ENCODE measurements around the gene C6orf89.
"Not testable (repeated sequence)": the region's sequence is repeated elsewhere in the genome, so short reads cannot be mapped to it uniquely, and the experiment has no call there.

The C6orf89 gene

DNA sequence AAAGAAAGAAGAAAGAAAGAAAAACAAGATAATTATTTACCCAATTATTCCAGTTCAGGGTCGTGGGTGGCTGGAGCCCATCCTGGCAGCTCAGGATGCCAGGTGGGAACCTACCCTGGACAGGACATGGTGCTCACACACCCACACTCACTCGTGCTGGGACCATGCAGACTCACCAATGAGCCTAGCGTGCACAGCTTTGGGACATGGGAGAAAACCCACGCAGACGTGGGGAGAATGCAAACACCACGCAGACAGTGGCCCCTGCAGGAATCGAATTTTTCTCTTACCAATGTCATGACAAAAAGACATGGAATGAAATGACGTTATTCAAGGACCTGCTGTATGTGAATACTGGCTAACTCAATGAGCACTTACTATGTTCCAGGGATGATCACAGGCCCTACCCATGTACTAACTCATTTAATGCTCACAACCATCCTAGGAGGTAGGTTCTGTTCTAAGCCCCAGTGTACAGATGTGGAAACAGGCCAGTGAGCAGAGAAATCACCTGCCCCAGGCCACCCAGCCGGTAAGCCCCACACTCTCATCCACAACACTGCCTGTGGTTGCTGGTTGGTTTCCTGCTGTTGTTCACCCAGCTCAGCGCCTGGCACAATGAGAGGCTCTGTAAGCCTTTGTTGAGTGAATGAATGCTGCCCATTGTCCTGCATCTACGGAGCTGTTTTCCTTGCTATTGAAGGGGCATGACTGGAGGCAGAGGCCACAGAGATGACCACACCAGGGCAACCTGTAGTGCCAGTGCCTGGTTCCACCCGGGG lies 62.0 kb downstream of the C6orf89 start:
- DNase-seq (ENCODE audit: low read depth), result no peak

DNA sequence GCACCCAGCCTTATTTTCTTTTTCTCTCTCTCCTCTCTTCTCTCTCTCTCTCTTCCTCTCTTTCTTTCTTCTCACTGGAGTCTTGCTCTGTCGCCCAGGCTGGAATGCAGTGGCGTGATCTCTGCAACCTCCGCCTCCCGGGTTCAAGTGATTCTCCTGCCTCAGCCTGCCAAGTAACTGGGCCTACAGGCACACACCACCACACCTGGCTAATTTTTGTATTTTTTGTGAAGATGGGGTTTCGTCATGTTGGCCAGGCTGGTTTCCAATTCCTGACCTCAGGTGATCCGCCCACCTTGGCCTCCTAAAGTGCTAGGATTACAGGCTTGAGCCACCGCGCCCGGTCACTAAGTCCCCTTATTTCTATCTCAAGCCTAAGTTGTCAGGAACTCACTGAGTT lies 63.3 kb downstream of the C6orf89 start:
- not testable (repeated sequence) for DNase-seq (ENCODE audit: low read depth)

DNA sequence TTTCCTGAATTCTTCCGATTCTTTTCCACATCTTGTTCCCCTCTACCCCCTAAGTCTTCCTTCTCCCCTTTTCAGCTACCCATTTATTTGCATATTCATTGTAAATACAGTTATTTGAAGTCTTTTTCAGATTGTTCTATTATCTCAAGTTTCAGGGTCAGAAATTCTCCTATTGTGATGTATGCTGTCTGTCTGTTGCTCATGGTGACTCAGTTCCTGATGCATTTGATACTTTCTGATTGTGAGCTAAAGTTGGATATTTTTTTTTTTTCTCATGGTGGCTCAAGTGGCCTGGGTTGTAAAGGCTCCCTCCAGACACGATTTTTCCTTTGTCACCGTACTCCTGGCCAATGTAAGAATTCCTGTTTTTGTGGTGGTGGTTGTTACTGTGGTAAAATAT lies 63.9 kb downstream of the C6orf89 start:
- DNase-seq (ENCODE audit: low read depth), result no peak

DNA sequence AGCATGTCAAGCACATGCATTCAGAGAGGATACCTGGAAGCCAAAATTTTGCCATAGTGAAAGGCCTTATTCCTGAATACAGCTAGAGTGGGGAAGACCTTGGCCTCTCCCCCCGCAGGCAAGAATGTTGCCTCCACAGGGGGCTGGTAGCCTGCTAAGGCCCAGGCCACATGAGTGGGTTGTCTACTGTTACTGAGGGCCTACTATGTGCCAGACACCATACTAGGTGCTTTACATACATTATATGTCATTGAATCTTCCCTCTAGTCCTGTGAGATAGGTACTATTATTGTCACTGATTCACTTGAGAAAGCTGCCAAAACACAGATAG lies 68.1 kb downstream of the C6orf89 start:
- DNase-seq (ENCODE audit: low read depth), result no peak

DNA sequence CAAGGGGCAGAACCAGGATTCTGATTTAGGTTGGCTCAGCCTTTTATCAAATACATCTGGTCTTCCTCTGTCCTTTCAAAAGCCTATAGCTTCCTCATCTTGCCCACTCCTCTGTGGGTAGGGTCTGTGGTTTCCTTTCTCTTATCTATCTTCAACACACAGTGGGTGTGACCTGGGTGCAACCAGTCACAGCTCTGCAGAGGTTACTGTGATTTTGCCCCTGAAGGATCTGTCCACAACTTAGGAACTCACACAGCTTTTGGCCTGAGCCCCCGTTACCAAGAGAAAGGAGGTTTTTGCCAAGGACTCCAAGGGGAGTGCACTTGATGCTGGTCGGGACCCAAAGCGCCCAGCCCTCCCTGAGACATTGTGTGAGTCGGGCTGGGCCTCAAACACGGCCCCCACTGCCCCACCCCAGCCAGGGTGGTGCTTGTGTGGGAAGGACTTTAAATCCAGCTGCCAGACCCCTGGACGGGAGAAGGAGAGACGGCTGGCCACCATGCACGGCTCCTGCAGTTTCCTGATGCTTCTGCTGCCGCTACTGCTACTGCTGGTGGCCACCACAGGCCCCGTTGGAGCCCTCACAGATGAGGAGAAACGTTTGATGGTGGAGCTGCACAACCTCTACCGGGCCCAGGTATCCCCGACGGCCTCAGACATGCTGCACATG lies 68.6 kb downstream of the C6orf89 start, which contains the start of gene PI16:
TSS of gene PI16 (plus strand) at position 477 of the 670 bp plus-strand sequence. CDS start at position 500, 23 bp downstream.
- DNase-seq (ENCODE audit: low read depth), result no peak

DNA sequence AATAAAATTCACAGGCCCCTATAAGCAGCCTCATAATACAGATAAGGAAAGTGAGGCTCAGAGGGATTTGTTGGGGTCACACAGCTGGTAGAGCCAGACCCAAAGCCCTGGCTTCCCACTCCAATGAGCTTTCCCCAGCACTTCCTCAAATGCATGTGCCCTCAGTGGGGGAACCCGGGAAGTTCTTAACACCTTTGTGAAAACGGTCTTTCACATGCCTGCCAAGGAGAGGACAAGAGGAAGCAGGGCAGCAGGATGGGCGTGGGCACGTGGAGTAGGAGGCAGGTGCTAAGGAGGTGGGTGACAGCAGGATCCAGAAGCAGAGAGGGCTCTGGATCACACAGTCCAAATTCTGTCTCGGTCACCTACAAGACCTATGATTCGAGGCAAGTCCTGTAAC lies 69.4 kb downstream of the C6orf89 start:
- DNase-seq (ENCODE audit: low read depth), result no peak

DNA sequence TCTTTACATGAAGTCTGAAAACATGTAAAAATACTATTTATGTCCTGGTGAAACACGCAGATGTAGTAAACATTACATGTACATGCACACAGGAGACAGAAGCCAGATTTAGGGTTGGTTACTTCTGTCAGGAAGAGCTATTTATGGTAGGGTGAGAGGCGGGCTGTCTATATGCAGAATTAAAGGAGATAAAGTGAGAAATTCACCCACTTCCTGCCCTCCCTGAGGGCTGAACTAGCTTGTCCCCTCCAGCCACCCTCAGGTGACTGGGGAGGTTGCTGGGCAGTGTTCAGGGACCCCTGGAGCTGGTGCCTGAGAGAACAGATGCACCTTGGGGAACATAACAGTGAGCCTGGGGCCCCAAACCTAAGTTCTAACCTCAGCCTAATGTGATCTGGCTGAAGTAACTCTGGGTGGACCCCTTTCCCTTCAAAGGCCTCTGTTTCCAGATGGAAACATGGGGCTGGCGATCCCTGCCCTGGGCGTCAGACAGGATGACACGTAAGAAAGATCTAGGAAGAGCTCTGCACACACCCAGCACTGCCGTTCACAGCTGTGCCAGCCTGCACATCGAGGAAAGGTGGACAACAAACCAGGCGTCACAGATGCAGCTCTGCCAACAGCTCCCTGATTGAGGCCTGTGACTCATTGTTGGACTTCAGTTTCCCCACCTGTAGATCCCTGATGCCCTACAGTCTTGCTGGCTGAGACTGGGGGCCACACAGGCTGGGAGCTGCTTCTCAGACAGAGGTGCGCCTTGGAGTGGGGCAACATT lies 70.1 kb downstream of the C6orf89 start:
- DNase-seq (ENCODE audit: low read depth), result no peak

DNA sequence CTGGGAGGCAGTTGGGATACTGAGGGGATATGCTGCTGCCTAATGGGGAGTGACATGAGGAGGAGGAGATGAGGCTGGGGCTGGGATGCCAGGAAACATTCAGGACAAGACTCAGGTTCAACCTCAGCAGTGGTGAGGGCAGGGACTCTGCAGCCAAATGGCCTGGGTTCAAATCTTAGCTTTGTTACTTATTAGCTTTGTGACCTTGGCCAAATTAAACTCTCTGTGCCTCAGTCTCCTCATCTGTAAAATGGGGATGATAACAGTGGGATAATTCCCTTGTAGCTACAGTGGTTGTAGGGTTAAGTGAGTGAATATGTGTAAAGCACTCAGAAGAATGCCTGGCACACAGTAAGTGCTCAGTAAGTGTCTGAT lies 70.7 kb downstream of the C6orf89 start:
- DNase-seq (ENCODE audit: low read depth), result no peak

DNA sequence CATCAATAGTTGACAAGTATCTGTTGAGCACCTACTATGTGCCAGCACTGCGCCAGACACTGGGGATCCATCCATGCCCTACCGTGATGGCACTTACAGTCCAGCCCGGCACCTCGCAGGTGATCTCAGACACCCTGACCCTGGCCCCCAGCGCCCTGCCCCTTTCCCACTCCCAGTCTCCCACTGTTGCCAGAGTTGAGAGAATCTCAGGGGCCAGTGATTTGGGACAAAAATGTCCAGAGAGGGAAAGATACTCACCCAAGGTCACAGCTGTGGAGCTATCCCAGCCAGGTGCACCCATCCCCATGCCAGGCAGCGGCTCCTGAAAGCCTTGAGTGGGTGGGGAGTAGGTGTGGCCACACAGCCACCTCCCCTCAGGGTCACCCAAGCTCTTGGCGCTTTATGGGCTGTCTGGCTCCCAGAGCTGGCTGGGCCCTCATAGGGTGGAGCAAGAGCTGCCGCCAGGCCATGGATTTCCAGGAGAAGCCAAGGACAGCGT lies 72.1 kb downstream of the C6orf89 start:
- DNase-seq (ENCODE audit: low read depth), result no peak

DNA sequence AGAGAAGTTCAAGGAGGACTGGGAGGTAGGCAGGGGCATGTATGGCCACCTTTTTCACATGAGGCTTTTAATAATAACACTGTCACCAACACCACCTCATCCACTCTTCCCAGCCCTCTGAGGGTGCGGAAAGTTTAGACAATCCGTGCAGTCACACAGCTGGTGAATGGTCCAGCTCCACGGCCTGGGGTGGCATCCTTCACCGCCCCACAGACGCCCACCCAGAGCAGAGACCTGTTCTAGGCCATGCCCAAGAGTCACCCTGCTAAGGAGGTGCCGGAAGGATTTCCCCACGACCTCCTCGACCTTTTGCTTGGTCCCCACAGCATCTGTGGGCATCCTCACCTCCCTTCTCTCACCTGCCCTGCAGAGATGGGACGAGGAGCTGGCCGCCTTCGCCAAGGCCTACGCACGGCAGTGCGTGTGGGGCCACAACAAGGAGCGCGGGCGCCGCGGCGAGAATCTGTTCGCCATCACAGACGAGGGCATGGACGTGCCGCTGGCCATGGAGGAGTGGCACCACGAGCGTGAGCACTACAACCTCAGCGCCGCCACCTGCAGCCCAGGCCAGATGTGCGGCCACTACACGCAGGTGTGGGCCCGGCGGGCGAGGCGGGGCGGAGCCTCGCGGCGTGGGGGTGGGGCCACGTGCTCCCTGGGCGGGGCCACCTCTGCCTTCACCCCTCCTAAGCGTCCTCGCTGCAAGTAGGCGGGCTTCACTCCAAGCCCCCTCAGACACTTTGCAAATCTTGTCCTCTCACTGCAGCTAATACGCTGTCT lies 73.2 kb downstream of the C6orf89 start:
- DNase-seq (ENCODE audit: low read depth), result no peak

DNA sequence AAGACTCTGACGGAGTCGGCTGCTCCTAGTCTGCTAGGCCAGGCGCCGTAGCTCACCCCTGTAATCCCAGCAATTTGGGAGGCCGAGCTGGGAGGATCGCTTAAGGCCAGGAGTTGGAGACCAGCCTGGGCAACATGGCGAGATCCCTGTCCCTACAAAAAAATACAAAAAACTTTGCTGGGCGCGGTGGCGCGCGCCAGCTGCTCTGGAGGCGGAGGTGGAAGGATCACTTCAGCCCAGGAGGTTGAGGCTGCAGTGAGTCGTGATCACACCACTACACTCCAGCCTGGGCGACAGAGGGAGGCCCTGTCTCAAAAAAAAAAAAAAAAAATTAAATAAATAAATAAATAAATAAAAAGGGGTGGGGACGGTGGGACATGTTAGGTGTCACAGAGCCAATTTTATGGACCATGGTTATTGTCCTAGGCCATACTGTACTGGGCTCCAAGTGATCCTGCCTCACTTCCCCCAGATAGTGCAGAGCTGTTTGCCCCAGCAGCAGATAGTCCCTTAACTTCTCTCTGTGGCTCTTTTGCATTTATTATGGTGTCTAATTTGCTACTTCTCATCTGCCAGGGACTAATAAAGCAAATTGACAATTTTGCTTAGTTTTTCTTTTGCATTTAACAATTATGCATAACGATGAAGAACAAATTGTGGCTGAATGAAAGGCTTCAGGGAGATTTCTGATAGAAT lies 74.0 kb downstream of the C6orf89 start:
- no peak for DNase-seq (ENCODE audit: low read depth)

DNA sequence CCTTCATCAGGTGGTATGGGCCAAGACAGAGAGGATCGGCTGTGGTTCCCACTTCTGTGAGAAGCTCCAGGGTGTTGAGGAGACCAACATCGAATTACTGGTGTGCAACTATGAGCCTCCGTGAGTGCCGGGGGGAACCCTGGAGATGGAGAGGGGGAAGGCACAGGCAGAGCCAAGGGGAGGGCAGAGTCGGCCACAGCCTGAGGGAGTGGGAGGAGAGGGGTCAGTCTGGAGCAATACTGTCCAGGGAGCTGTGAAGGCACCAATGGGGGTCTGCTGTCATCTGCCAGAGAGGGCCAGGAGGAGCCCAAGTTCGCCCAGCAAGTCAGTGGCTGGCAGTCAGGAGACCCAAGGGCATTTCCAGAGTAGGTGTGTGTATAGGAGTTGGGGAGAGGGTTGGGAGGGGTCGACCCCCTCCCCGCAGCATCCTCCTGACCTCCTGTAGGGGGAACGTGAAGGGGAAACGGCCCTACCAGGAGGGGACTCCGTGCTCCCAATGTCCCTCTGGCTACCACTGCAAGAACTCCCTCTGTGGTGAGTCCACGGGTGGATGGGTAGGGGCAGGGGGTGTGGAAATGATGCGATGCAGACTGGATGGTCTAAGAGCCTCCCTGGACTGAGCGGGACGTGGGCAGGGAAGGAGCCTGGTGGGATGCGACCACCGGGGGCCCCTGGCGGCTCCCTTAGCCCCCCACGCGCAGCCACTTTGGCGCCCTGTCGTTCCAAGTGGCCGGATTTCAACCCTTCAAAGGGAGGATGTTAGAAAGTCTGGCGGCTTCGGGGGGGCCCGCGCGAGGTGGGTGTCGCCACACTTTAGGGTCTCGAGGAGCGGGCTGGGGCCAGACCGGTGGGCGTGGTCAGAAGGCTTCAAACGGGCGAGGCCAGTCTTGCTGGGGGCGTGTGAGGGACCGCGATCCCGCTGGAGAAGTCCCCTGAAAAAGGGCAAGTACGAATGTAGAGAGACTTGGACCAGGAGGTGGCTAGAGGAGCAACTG lies 76.0 kb downstream of the C6orf89 start:
- DNase-seq (ENCODE audit: low read depth), result no peak

DNA sequence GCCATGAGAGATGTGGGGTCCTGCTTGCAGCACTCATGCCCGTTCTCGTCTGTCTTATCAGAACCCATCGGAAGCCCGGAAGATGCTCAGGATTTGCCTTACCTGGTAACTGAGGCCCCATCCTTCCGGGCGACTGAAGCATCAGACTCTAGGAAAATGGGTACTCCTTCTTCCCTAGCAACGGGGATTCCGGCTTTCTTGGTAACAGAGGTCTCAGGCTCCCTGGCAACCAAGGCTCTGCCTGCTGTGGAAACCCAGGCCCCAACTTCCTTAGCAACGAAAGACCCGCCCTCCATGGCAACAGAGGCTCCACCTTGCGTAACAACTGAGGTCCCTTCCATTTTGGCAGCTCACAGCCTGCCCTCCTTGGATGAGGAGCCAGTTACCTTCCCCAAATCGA lies 77.1 kb downstream of the C6orf89 start:
- DNase-seq (ENCODE audit: low read depth), result peak; percentile 74

DNA sequence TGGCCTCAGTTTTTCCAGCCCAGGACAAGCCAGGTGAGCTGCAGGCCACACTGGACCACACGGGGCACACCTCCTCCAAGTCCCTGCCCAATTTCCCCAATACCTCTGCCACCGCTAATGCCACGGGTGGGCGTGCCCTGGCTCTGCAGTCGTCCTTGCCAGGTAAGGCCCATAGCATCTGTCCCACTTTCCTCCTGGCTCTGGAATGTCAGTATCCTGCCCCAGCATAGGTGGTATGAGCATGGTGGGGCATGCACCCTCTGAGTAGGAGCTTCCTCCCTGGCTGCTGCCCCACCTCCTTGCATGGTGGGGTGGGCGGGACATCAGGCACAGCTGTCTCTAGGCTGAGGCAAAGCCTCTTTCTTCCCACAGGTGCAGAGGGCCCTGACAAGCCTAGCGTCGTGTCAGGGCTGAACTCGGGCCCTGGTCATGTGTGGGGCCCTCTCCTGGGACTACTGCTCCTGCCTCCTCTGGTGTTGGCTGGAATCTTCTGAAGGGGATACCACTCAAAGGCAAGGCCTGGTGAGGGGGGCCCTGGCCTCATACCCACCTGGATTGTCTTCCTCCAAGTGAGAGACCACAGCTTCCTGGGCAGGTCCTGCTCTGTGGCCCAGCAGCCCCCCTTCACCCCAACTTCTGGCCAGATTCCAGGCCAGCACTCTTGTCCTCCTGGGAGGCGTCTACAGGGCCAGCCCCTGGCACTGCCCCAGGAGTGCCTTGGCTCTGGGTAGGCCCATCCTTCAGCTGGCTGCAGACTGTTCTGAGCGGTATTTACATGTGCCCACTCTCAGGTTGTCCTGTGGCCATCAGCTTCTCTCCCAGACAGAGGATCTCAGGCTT lies 77.9 kb downstream of the C6orf89 start:
- no peak for DNase-seq (ENCODE audit: low read depth)

DNA sequence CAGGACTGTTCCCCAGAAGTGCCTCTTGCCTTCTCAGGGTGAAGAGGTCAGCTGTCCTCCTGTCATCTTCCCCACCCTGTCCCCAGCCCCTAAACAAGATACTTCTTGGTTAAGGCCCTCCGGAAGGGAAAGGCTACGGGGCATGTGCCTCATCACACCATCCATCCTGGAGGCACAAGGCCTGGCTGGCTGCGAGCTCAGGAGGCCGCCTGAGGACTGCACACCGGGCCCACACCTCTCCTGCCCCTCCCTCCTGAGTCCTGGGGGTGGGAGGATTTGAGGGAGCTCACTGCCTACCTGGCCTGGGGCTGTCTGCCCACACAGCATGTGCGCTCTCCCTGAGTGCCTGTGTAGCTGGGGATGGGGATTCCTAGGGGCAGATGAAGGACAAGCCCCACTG lies 78.6 kb downstream of the C6orf89 start:
- no peak for DNase-seq (ENCODE audit: low read depth)

DNA sequence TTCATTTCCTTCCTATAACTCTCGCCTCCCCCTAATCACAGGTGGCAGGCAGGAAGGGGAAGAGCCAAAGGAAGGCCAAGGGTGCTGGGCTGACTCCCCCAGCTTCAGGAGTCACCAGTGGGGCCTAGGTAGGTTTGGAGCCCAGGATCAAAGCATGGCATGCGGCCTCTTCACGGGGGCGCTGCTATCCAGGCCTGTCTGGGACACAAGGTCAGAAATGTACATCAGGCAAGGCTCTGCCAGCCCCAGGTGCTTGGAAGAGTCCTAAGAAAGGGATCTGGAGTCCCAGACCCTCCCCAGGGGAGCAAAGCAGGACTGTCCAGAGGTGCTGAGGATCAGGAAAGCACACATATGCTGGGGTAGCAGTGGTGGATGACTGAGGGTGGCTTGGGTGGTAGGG lies 79.2 kb downstream of the C6orf89 start:
- no peak for DNase-seq (ENCODE audit: low read depth)

DNA sequence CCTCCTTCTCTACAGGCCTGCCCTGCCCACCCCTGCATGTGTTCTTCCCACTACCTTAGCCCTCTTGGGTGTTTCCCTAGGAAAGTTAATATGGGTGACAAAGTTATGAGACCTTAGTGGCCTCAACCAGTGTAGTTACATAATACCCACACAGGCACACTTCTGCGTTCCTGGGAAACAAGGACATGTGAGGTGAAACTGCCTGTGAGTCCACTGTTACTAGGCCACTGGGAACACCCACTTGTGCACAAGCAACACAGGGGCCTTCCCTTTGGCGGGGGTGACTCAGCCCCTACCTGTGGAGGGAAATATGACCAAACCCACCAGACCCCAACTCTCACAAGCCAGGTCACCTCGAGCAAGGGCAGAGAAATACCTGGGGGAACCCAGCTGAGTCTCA lies 81.5 kb downstream of the C6orf89 start:
- no peak for DNase-seq (ENCODE audit: low read depth)

DNA sequence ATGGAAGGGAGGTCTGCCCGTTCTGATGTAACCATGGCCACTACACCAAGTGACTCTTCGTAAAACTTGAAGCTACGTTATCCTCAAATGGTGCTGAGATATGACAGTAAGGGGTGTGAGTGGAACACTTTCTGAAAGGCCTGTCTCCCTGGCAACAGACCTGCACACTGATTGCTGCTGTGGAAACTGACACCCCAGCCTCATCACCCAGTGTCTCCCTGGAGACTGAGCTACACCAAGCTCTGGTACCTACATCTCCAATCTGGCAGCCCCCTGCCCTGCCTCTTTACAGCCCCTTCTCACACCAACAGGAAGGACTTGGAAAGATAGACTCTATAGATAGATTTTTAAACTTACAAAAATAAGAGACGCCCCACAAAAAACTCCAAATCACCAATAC lies 82.0 kb downstream of the C6orf89 start:
- DNase-seq (ENCODE audit: low read depth), result no peak

Measured in T follicular helper cell (primary cell).